HEK293 (cell line): Measurements from ENCODE around the gene BACE1.

Experiments used
- KLF16 ChIP-seq: fragments of 450-650 bp; formaldehyde crosslinking; IDR thresholded peaks from 2 replicates; pipeline ENCODE4 v1.5.1; 2017; ENCODE audit warnings: missing biosample characterization, missing genetic modification characterization
- ZBTB21 ChIP-seq: fragments of 450-650 bp; formaldehyde crosslinking; IDR thresholded peaks from 2 replicates; pipeline ENCODE4 v1.5.1; 2017; ENCODE audit warnings: missing biosample characterization, missing genetic modification characterization
- ZNF10 ChIP-seq: fragments of 450-650 bp; formaldehyde crosslinking; IDR thresholded peaks from 2 replicates; pipeline ENCODE4 v1.5.1; 2017; ENCODE audit warnings: missing biosample characterization, missing genetic modification characterization
- ZNF785 ChIP-seq: fragments of 450-650 bp; formaldehyde crosslinking; IDR thresholded peaks from 2 replicates; pipeline ENCODE4 v1.5.1; 2016; ENCODE audit warnings: missing biosample characterization, missing genetic modification characterization
- ZSCAN4 ChIP-seq: fragments of 450-650 bp; formaldehyde crosslinking; IDR thresholded peaks from 2 replicates; pipeline ENCODE4 v1.5.1; 2017; ENCODE audit warnings: missing biosample characterization, missing genetic modification characterization

- no peak for TF ChIP-seq ZSCAN4
- TF ChIP-seq ZNF785 (tag by site-specific recombination), result no peak
- no peak for TF ChIP-seq KLF16 (tag by site-specific recombination)
- TF ChIP-seq ZNF10 (tag by site-specific recombination), result no peak
- no peak for TF ChIP-seq ZBTB21
Observed at GRCh38 chr11:117318738-117319137, 2.7 kb upstream of the BACE1 start.
